Measurements from ENCODE around the gene PTAR1. TPM values are rescaled to one million over a fixed set of nuclear protein-coding genes. Genes with fewer than 3 reads are reported as not detected.

Gene PTAR1
- total RNA-seq, 1 donor from 2014 or later, result 23.2 TPM

DNA sequence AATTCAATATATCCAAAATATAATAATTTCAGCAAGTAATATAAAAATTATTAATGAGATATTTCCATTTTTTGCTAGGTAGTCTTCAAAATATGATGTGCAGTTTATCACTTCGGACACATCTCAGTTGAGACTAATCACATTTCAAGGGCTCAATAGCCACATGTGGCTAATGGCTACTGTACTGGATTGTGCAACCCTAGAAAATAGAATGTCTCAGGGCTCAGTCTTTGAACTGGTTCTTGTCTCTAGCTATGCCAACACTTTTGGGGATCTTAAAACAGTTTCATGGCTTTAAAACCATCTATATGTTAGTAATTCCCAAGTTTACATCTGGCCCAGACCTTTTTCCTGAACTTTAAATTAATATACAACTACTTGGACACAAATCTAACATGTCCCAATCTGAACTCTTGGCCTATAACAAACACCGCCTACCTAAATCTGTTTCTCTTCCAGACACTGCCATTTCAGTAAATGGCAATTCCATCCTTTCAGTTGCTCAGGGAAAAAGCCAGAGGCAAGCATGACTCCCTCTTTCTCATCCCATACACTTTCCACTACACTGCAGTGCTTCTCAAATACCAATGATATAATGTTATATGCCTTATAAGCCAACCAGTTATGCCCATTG is 18.8 kb downstream of the PTAR1 start:
- Histone ChIP-seq H3K4me1 (peaks cover 26% of the 10 kb centered on the region), H3K36me3 (peaks cover 40% of the 10 kb centered on the region), H3K27ac (replicated peaks) (no peak overlapping the region), H3K9me3 (replicated peaks) (no peaks in the 10 kb centered on the region), H3K27me3 (ENCODE audit: low read depth) (no peaks in the 10 kb centered on the region), H3K4me3 (no peak overlapping the region)
- intact Hi-C loops (cut with micrococcal nuclease), result no loop called here
- DNase-seq, result no peak
- no peak for TF ChIP-seq CTCF (IDR thresholded peaks at IDR 0.05; ENCODE audit: borderline replicate concordance)

GRCh38 chr9:69731348-69731747 is 28.5 kb downstream of the PTAR1 start:
- Histone ChIP-seq H3K27ac (replicated peaks) (no peak overlapping the region), H3K27me3 (ENCODE audit: low read depth) (no peaks in the 10 kb centered on the region), H3K9me3 (replicated peaks) (no peaks in the 10 kb centered on the region), H3K4me1 (no peaks in the 10 kb centered on the region), H3K36me3 (peaks cover 81% of the 10 kb centered on the region), H3K4me3 (no peak overlapping the region)
- intact Hi-C loops (cut with micrococcal nuclease), result no loop called here
- TF ChIP-seq CTCF (IDR thresholded peaks at IDR 0.05; ENCODE audit: borderline replicate concordance), result no peak
- DNase-seq, result no peak

- no peaks in the 10 kb centered on the region for H3K27me3 ChIP-seq (ENCODE audit: low read depth)
- H3K4me1 ChIP-seq, result no peaks in the 10 kb centered on the region
- no peaks in the 10 kb centered on the region for H3K9me3 ChIP-seq (replicated peaks)
- no peak overlapping the region for H3K27ac ChIP-seq (replicated peaks)
- peaks cover 76% of the 10 kb centered on the region for H3K36me3 ChIP-seq
- no peak for TF ChIP-seq CTCF (IDR thresholded peaks at IDR 0.05; ENCODE audit: borderline replicate concordance)
- no peak overlapping the region for H3K4me3 ChIP-seq
- no peak for DNase-seq
- intact Hi-C loops (cut with micrococcal nuclease), result no loop called here
Observed at GRCh38 chr9:69719983-69720382, 39.8 kb downstream of the PTAR1 start.

DNA sequence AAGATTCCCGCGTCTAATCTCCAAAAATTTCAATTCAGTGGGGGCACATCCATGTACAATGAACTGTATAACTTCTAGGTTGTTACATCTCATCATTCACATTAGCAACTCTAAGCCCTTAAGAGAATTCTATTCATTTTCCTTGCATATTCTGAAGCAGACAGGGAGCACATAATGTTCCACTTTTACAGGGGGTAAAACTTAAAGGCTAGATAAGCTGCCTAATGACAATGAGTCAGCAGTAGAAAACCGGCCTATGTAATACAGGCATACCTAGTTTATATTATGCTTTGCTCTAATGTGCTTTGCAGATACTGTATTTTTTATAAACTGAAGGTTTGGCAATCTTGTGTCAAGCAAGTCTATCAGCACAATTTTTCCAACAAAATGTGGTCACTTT is 40.4 kb downstream of the PTAR1 start:
- Histone ChIP-seq H3K27me3 (ENCODE audit: low read depth) (no peaks in the 10 kb centered on the region), H3K36me3 (peaks cover 73% of the 10 kb centered on the region), H3K9me3 (replicated peaks) (no peaks in the 10 kb centered on the region), H3K4me1 (no peaks in the 10 kb centered on the region), H3K27ac (replicated peaks) (no peak overlapping the region), H3K4me3 (no peak overlapping the region)
- intact Hi-C loops (cut with micrococcal nuclease), result no loop called here
- DNase-seq, result no peak
- no peak for TF ChIP-seq CTCF (IDR thresholded peaks at IDR 0.05; ENCODE audit: borderline replicate concordance)

- TF ChIP-seq CTCF (IDR thresholded peaks at IDR 0.05; ENCODE audit: borderline replicate concordance), result no peak
- Histone ChIP-seq H3K4me1 (no peaks in the 10 kb centered on the region), H3K36me3 (peaks cover 71% of the 10 kb centered on the region), H3K27me3 (ENCODE audit: low read depth) (no peaks in the 10 kb centered on the region), H3K27ac (replicated peaks) (no peak overlapping the region), H3K4me3 (no peak overlapping the region), H3K9me3 (replicated peaks) (no peaks in the 10 kb centered on the region)
- no peak for DNase-seq
- intact Hi-C loops (cut with micrococcal nuclease), result no loop called here
Observed at GRCh38 chr9:69718218-69718617, 41.6 kb downstream of the PTAR1 start.
